Kidney (tissue), 14 donors: ENCODE results near the gene ERFL. TPM values are rescaled to one million over a fixed set of nuclear protein-coding genes. Genes with fewer than 3 reads are reported as not detected.

ENCODE experiments used
- DNase-seq, 5 donors: peaks; one replicate each; pipeline ENCODE4 v3.0.0-alpha.2; 2013 to 2020
- FAIRE-seq: peaks from 2 replicates; lab custom pipeline; 2012; peaks lifted over from hg19 to GRCh38; lab: Jason Lieb, UNC
- H3K27ac ChIP-seq, 2 donors: one replicate each; pipeline ENCODE4 v1.7.0; 2013; ENCODE audit warnings: low read depth in 2 of 2, low read length in 2 of 2, inconsistent platforms in 1 of 2
- H3K27me3 ChIP-seq: one replicate; pipeline ENCODE4 v1.7.1; 2013; ENCODE audit warnings: low read length, inconsistent platforms; ENCODE audit not compliant: control insufficient read depth, insufficient read depth
- H3K36me3 ChIP-seq, 3 donors: one replicate each; pipeline versions ENCODE4 v1.7.0 to v1.7.1; 2013; ENCODE audit warnings: low read length in 3 of 3, control low read depth in 1 of 3, inconsistent platforms in 1 of 3; ENCODE audit not compliant: insufficient read depth in 3 of 3, control insufficient read depth in 2 of 3
- H3K4me1 ChIP-seq, 3 donors: one replicate each; pipeline versions ENCODE4 v1.7.0 to v1.7.1; 2013; ENCODE audit warnings: low read length in 3 of 3, inconsistent platforms in 1 of 3, low read depth in 1 of 3; ENCODE audit not compliant: control insufficient read depth in 2 of 3, insufficient read depth in 2 of 3
- H3K4me3 ChIP-seq, 3 donors: one replicate each; pipeline versions ENCODE4 v1.7.0 to v1.8.1; 2013; ENCODE audit warnings: low read length in 3 of 3, control low read depth in 1 of 3, inconsistent platforms in 1 of 3
- H3K9ac ChIP-seq, 3 donors: one replicate each; pipeline versions ENCODE4 v1.7.0 to v1.7.1; 2013; ENCODE audit warnings: low read length in 3 of 3, control low read depth in 1 of 3, inconsistent platforms in 1 of 3
- H3K9me3 ChIP-seq, 3 donors: one replicate each; pipeline versions ENCODE4 v1.7.0 to v1.7.1; 2013; ENCODE audit warnings: low read length in 3 of 3, control low read depth in 1 of 3, inconsistent platforms in 1 of 3; ENCODE audit not compliant: control insufficient read depth in 2 of 3, insufficient read depth in 1 of 3
- CTCF ChIP-seq: IDR thresholded peaks from 3 replicates; pipeline ENCODE4 v1.5.1; 2012; ENCODE audit warnings: mild to moderate bottlenecking, moderate library complexity, borderline replicate concordance; ENCODE audit not compliant: insufficient read depth; ENCODE audit errors: extremely low read depth
- intact Hi-C: fragments of 100-400 bp; cut with DNase I; formaldehyde crosslinking; loops from one replicate; pipeline ENCODE4 v1.11.1; 2022
- polyA plus RNA-seq: library from polyadenylated mRNA; stranded (reverse); fragments of 350-450 nt; fragmentation: Illumina TruSeq; extraction: RNeasy Lipid Tissue Mini Kit (QIAGEN cat#74804); gene quantifications from one replicate; pipeline ENCODE4 v1.2.3, GENCODE V29; 2014; ENCODE audit warnings: low read depth, low replicate concordance; ENCODE audit not compliant: insufficient read depth
- total RNA-seq: library from RNA; stranded (reverse); fragmentation: NEBNext Ultra II Directional; extraction: Animal tissue kit (Norgen Biotek cat#: 25700); gene quantifications from one replicate; pipeline ENCODE4 v1.2.1, GENCODE V29; 2021
- donor health status: control.
- donor health status: control.
- donor health status: control.
- donor health status: control.
- donor health status: control.
- donor health status: DM: yes; HTN: yes; CAD: no.
- donor health status: Normal renal cell carcinoma (clear cell type).

ERFL gene
- total and polyA plus RNA-seq, 2 donors from 2014 or later: 0.69 TPM; not detected in 1

GRCh38 chr19:41880329-41880708 lies 47.9 kb downstream of the ERFL start:
- DNase-seq (no peak), FAIRE-seq (no peak)
- Histone ChIP-seq H3K4me3 (no peak overlapping the region), H3K4me1 (peaks cover 0 to 13% (median 6%) of the 10 kb centered on the region in 3 donors), H3K9ac (no peak overlapping the region), H3K27me3 (no peaks in the 10 kb centered on the region), H3K27ac (no peak overlapping the region), H3K36me3 (no peaks in the 10 kb centered on the region), H3K9me3 (no peaks in the 10 kb centered on the region)
- no peak for TF ChIP-seq CTCF
- intact Hi-C loops: no loop called here

DNA sequence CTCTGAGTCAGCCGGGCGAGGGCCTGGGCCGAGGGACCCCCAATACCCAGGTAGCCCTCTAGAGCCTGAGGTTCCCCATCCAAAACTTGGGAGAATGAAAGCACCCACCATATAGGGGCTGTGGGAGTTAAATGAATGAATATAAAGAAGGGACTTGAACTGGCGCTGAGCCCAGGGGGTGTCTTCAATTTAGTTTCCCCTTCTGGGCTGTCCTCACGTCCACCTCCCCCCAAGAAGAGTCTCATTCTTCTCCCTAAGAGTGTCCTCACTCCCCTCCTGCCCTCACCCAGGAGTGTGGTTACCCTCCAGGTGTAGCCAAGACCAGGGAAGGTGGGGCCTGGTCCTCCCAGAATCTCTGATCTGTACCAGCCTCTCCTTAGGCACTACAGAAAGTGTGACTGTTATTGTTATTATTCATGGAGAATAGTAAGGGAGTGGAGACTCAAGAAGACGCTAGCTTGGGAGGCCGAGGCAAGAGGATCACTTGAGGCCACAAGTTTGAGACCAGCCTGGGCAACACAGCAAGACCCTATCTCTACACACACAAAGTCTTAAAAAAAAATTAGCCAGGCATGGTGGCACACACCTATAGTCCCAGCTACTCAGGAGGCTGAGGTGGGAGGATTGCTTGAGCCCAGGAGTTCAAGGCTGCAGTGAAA lies 48.5 kb downstream of the ERFL start:
- no peak for TF ChIP-seq CTCF
- FAIRE-seq (no peak), DNase-seq (no peak)
- H3K9ac ChIP-seq: no peak overlapping the region
- intact Hi-C loops: no loop called here
- no peaks in the 10 kb centered on the region for H3K27me3 ChIP-seq
- H3K27ac ChIP-seq: no peak overlapping the region
- no peaks in the 10 kb centered on the region for H3K36me3 ChIP-seq
- peaks cover 0 to 10% (median 3%) of the 10 kb centered on the region in 3 donors for H3K4me1 ChIP-seq
- no peaks in the 10 kb centered on the region for H3K9me3 ChIP-seq
- no peak overlapping the region for H3K4me3 ChIP-seq

- Histone ChIP-seq H3K9ac (no peak overlapping the region), H3K4me3 (no peak overlapping the region), H3K27ac (no peak overlapping the region), H3K36me3 (no peaks in the 10 kb centered on the region), H3K9me3 (no peaks in the 10 kb centered on the region), H3K4me1 (peaks cover 0 to 7% (median 0%) of the 10 kb centered on the region in 3 donors), H3K27me3 (no peaks in the 10 kb centered on the region)
- no peak for TF ChIP-seq CTCF
- DNase-seq (no peak), FAIRE-seq (no peak)
- intact Hi-C loops: no loop called here
Measured at GRCh38 chr19:41879080-41879479, 49.2 kb downstream of the ERFL start.
